HFFc6 (cell line): Measurements from ENCODE around the gene BLOC1S1. TPM values are rescaled to one million over a fixed set of nuclear protein-coding genes. Genes with fewer than 3 reads are reported as not detected.

Source experiments
- DNase-seq: peaks from one replicate; pipeline ENCODE4 v3.0.0-alpha.2; 2018
- H3K27ac Mint-ChIP-seq: 2 replicates; pipeline ENCODE4 v1.8.0; 2020; ENCODE audit warnings: mild to moderate bottlenecking, mixed read lengths
- H3K27me3 Mint-ChIP-seq: 2 replicates; pipeline ENCODE4 v1.8.0; 2021; ENCODE audit warnings: mild to moderate bottlenecking, moderate library complexity, mixed read lengths; ENCODE audit not compliant: insufficient read depth
- H3K36me3 Mint-ChIP-seq: 2 replicates; pipeline ENCODE4 v1.8.0; 2021; ENCODE audit warnings: low read depth, mixed read lengths
- H3K4me1 Mint-ChIP-seq: 2 replicates; pipeline ENCODE4 v1.8.0; 2020; ENCODE audit warnings: low read depth, mixed read lengths
- H3K4me3 Mint-ChIP-seq: 2 replicates; pipeline ENCODE4 v1.8.0; 2020; ENCODE audit warnings: mild to moderate bottlenecking, moderate library complexity, mixed read lengths
- H3K9me3 Mint-ChIP-seq: 2 replicates; pipeline ENCODE4 v1.8.0; 2020; ENCODE audit warnings: mild to moderate bottlenecking, mixed read lengths
- CTCF ChIP-seq: fragments of 200-600 bp; sonication (generic); IDR thresholded peaks from 2 replicates; pipeline ENCODE4 v1.5.0; 2021; ENCODE audit warnings: antibody characterized with exemption, mild to moderate bottlenecking
- total RNA-seq, 6 experiments: library from RNA; stranded (reverse); fragmentation: NEBNext Ultra II Directional; extraction: Animal tissue kit (Norgen Biotek cat#: 25700); gene quantifications; 2 replicates in 1 of 6; 3 replicates in 5 of 6; pipeline ENCODE4 v1.2.3, GENCODE V29; 2021

BLOC1S1 gene
- total RNA-seq, 6 experiments from 2014 or later: 87.4 to 113 (median 104) TPM

- Mint-ChIP-seq H3K27ac (no peak within 1 kb of the TSS), H3K36me3 (no peaks in the 10 kb centered on the region), H3K4me3 (peak within 1 kb of the TSS; percentile 86), H3K27me3 (peaks cover 19% of the 10 kb centered on the region), H3K4me1 (peaks cover 42% of the 10 kb centered on the region), H3K9me3 (no peaks in the 10 kb centered on the region)
- TF ChIP-seq CTCF: no peak
- no peak for DNase-seq
Observed at GRCh38 chr12:55707841-55708694, 7.8 kb upstream of the BLOC1S1 start, which contains the start of gene ITGA7. Gene ITGA7 (minus strand): TSS chr12:55707904. CDS start chr12:55707682, 222 bp downstream.

GRCh38 chr12:55708695-55709233, 7.1 kb upstream of the BLOC1S1 start:
- no peaks in the 10 kb centered on the region for H3K36me3 Mint-ChIP-seq
- peaks cover 19% of the 10 kb centered on the region for H3K27me3 Mint-ChIP-seq
- no peak for TF ChIP-seq CTCF
- no peak overlapping the region for H3K27ac Mint-ChIP-seq
- DNase-seq: no peak
- peaks cover 49% of the 10 kb centered on the region for H3K4me1 Mint-ChIP-seq
- H3K4me3 Mint-ChIP-seq: peak overlapping the region; percentile 86
- H3K9me3 Mint-ChIP-seq: no peaks in the 10 kb centered on the region

- no peak for DNase-seq
- no peak for TF ChIP-seq CTCF
- peaks cover 22% of the 10 kb centered on the region for H3K27me3 Mint-ChIP-seq
Observed at GRCh38 chr12:55711786-55712553, 3.9 kb upstream of the BLOC1S1 start.

GRCh38 chr12:55712700-55713415, 3.0 kb upstream of the BLOC1S1 start:
- peak overlapping the region; percentile 80; the same call in 1 of the 2 replicates for H3K27ac Mint-ChIP-seq
- no peaks in the 10 kb centered on the region for H3K9me3 Mint-ChIP-seq
- no peak for TF ChIP-seq CTCF
- H3K4me1 Mint-ChIP-seq: peaks cover 69% of the 10 kb centered on the region
- H3K36me3 Mint-ChIP-seq: no peaks in the 10 kb centered on the region
- DNase-seq: no peak
- no peak overlapping the region for H3K4me3 Mint-ChIP-seq
- H3K27me3 Mint-ChIP-seq: peaks cover 21% of the 10 kb centered on the region

More at GRCh38 chr12:55711786-55712553, 3.9 kb upstream of the BLOC1S1 start:
- Mint-ChIP-seq H3K9me3 (no peaks in the 10 kb centered on the region), H3K36me3 (no peaks in the 10 kb centered on the region), H3K4me1 (peaks cover 65% of the 10 kb centered on the region), H3K4me3 (no peak overlapping the region), H3K27ac (no peak overlapping the region; the same call in 1 of the 2 replicates)

GRCh38 chr12:55713721-55714120, 2.1 kb upstream of the BLOC1S1 start:
- Mint-ChIP-seq H3K4me1 (peaks cover 70% of the 10 kb centered on the region), H3K9me3 (no peaks in the 10 kb centered on the region), H3K4me3 (peak overlapping the region; percentile 62), H3K27ac (peak overlapping the region; percentile 80), H3K27me3 (peaks cover 18% of the 10 kb centered on the region), H3K36me3 (no peaks in the 10 kb centered on the region)
- DNase-seq: peak; percentile 83
- no peak for TF ChIP-seq CTCF
